ENCODE measurements around the gene GTF2F2. TPM values are rescaled to one million over a fixed set of nuclear protein-coding genes. Genes with fewer than 3 reads are reported as not detected.

Gene GTF2F2
- total and polyA plus RNA-seq, 8 donors = 8.7 to 30.7 (median 16.2) TPM

GRCh38 chr13:45209229-45209628 is 88.9 kb downstream of the GTF2F2 start:
- Histone ChIP-seq H3K4me1 (peaks cover 0 to 26% (median 15%) of the 10 kb centered on the region in 4 donors), H3K4me3 (no peak overlapping the region), H3K27me3 (no peaks in the 10 kb centered on the region), H3K27ac (no peak overlapping the region), H3K36me3 (peaks cover 0 to 12% (median 11%) of the 10 kb centered on the region in 4 donors), H3K9me3 (no peaks in the 10 kb centered on the region)
- intact Hi-C loops (cut with DNase I; ENCODE audit: low total_unique reads) = no loop called here
- no peak for DNase-seq
- no peak for TF ChIP-seq POLR2AphosphoS5 (IDR thresholded peaks at IDR 0.05)
- TF ChIP-seq POLR2A (IDR thresholded peaks at IDR 0.05) = no peak
- TF ChIP-seq EP300 (IDR thresholded peaks at IDR 0.05) = no peak
- TF ChIP-seq CTCF (IDR thresholded peaks at IDR 0.05) = no peak

GRCh38 chr13:45215392-45216077 is 95.2 kb downstream of the GTF2F2 start:
- no peaks in the 10 kb centered on the region for H3K9me3 ChIP-seq
- H3K27me3 ChIP-seq = no peaks in the 10 kb centered on the region
- H3K36me3 ChIP-seq = no peaks in the 10 kb centered on the region
- WGBS, 5 donors = 89 to 98% (median 96%) methylated on average over 9 of the region's 9 CpGs
- TF ChIP-seq POLR2A (IDR thresholded peaks at IDR 0.05) (no peak), EP300 (IDR thresholded peaks at IDR 0.05) (no peak), POLR2AphosphoS5 (IDR thresholded peaks at IDR 0.05) (no peak), CTCF (IDR thresholded peaks at IDR 0.05) (no peak)
- DNase-seq = no peak
- no peak overlapping the region for H3K27ac ChIP-seq
- H3K4me3 ChIP-seq = no peak overlapping the region
- intact Hi-C loops (cut with DNase I; ENCODE audit: low total_unique reads) = no loop called here
- H3K4me1 ChIP-seq = peaks cover 0 to 7% (median 0%) of the 10 kb centered on the region in 4 donors

GRCh38 chr13:45216193-45216592 is 95.9 kb downstream of the GTF2F2 start:
- no peak overlapping the region for H3K27ac ChIP-seq
- intact Hi-C loops (cut with DNase I; ENCODE audit: low total_unique reads) = no loop called here
- 90 to 95% (median 91%) methylated on average over 4 of the region's 4 CpGs for WGBS, 5 donors

GRCh38 chr13:45218689-45219088 is 98.4 kb downstream of the GTF2F2 start:
- H3K4me3 ChIP-seq = no peak overlapping the region
- no peaks in the 10 kb centered on the region for H3K27me3 ChIP-seq
- peak overlapping the region in 1 of 5 donors; percentile 44 for H3K27ac ChIP-seq
- H3K36me3 ChIP-seq = no peaks in the 10 kb centered on the region
- intact Hi-C loops (cut with DNase I; ENCODE audit: low total_unique reads) = no loop called here
- no peak for TF ChIP-seq EP300 (IDR thresholded peaks at IDR 0.05)
- no peak for TF ChIP-seq POLR2A (IDR thresholded peaks at IDR 0.05)
- no peak for TF ChIP-seq CTCF (IDR thresholded peaks at IDR 0.05)
- TF ChIP-seq POLR2AphosphoS5 (IDR thresholded peaks at IDR 0.05) = no peak
- no peaks in the 10 kb centered on the region for H3K9me3 ChIP-seq
- DNase-seq = no peak
- 94 to 100% (median 97%) methylated on average over 1 of the region's 1 CpG for whole genome bisulfite sequencing, 5 donors
- peaks cover 0 to 7% (median 0%) of the 10 kb centered on the region in 4 donors for H3K4me1 ChIP-seq

More at GRCh38 chr13:45216193-45216592, 95.9 kb downstream of the GTF2F2 start:
- peaks cover 0 to 7% (median 0%) of the 10 kb centered on the region in 4 donors for H3K4me1 ChIP-seq
- no peak for TF ChIP-seq EP300 (IDR thresholded peaks at IDR 0.05)
- no peak for TF ChIP-seq POLR2AphosphoS5 (IDR thresholded peaks at IDR 0.05)
- no peak for TF ChIP-seq CTCF (IDR thresholded peaks at IDR 0.05)
- TF ChIP-seq POLR2A (IDR thresholded peaks at IDR 0.05) = no peak
- no peaks in the 10 kb centered on the region for H3K9me3 ChIP-seq
- H3K27me3 ChIP-seq = no peaks in the 10 kb centered on the region
- H3K4me3 ChIP-seq = no peak overlapping the region
- H3K36me3 ChIP-seq = no peaks in the 10 kb centered on the region
- no peak for DNase-seq

Measured in stomach (tissue), 9 donors.